Fibroblast of lung (primary cell): ENCODE results near the gene IL18RAP. TPM values are rescaled to one million over a fixed set of nuclear protein-coding genes. Genes with fewer than 3 reads are reported as not detected.

Source experiments
- DNase-seq, 2 donors: peaks; one replicate each; pipeline versions ENCODE4 v3.0.0 to v3.0.0-alpha.2; 2010; ENCODE audit warnings: low read depth in 2 of 2
- H2AFZ ChIP-seq: 2 replicates; pipeline ENCODE4 v1.5.1; 2012; ENCODE audit warnings: low read length, control low read depth, inconsistent platforms
- H3K27ac ChIP-seq: 2 replicates; pipeline ENCODE4 v1.5.1; 2011; ENCODE audit warnings: low read length, control low read depth; ENCODE audit not compliant: insufficient read depth
- H3K27me3 ChIP-seq: 2 replicates; pipeline ENCODE4 v1.5.1; 2011; ENCODE audit warnings: mild to moderate bottlenecking, low read length; ENCODE audit not compliant: control insufficient read depth, insufficient read depth
- H3K36me3 ChIP-seq: 2 replicates; pipeline ENCODE4 v1.5.1; 2011; ENCODE audit warnings: low read length; ENCODE audit not compliant: control insufficient read depth, insufficient read depth
- H3K4me1 ChIP-seq: 2 replicates; pipeline ENCODE4 v1.5.1; 2011; ENCODE audit warnings: low read length; ENCODE audit not compliant: control insufficient read depth, insufficient read depth; ENCODE audit errors: extremely low read depth
- H3K4me2 ChIP-seq: 2 replicates; pipeline ENCODE4 v1.5.1; 2011; ENCODE audit warnings: low read length, control low read depth; ENCODE audit not compliant: insufficient read depth; ENCODE audit errors: extremely low read depth
- H3K4me3 ChIP-seq, 4 experiments: fragments of 200-600 bp in 1 of 4; sonication (generic) in 1 of 4; replicated peaks in 1 of 4; 2 replicates each; pipeline ENCODE4 v1.5.1; 2011 to 2016; ENCODE audit warnings: low read length in 4 of 4, low read depth in 3 of 4, mild to moderate bottlenecking in 3 of 4, control low read depth in 2 of 4, inconsistent platforms in 1 of 4, mixed read lengths in 1 of 4; ENCODE audit not compliant: insufficient read depth in 1 of 4; ENCODE audit errors: control extremely low read depth in 1 of 4
- H3K79me2 ChIP-seq: 2 replicates; pipeline ENCODE4 v1.5.1; 2012; ENCODE audit warnings: mild to moderate bottlenecking, low read length, inconsistent platforms; ENCODE audit not compliant: control insufficient read depth, insufficient read depth
- H3K9ac ChIP-seq: 2 replicates; pipeline ENCODE4 v1.5.1; 2011; ENCODE audit warnings: mild to moderate bottlenecking, low read length, control low read depth; ENCODE audit not compliant: insufficient read depth
- H3K9me3 ChIP-seq: 2 replicates; pipeline ENCODE4 v1.5.1; 2012; ENCODE audit warnings: low read depth, low read length; ENCODE audit not compliant: control insufficient read depth, insufficient read depth
- H4K20me1 ChIP-seq: 2 replicates; pipeline ENCODE4 v1.5.1; 2011; ENCODE audit warnings: low read length; ENCODE audit not compliant: control insufficient read depth, insufficient read depth; ENCODE audit errors: extremely low read depth
- CTCF ChIP-seq, 2 donors: IDR thresholded peaks in 1 of 2; conservative IDR thresholded peaks in 1 of 2; 1 replicate in 1 of 2; 2 replicates in 1 of 2; pipeline ENCODE4 v1.5.1; 2011 to 2012; ENCODE audit warnings: low read length in 2 of 2, control low read depth in 1 of 2, inconsistent platforms in 1 of 2, low read depth in 1 of 2, mild to moderate bottlenecking in 1 of 2
- EZH2 ChIP-seq: IDR thresholded peaks from 2 replicates; pipeline ENCODE4 v1.5.1; 2012; ENCODE audit warnings: low read length, control low read depth, mild to moderate bottlenecking; ENCODE audit errors: missing control alignments
- polyA plus RNA-seq, 2 donors: library from polyadenylated mRNA; depleted of rRNA in 1 of 2; stranded (reverse) in 1 of 2; unstranded in 1 of 2; fragments of >200 nt; gene quantifications; 2 replicates each; pipeline ENCODE4 v1.2.1, GENCODE V29; 2011 to 2012; ENCODE audit warnings: missing spikeins in 1 of 2
- total RNA-seq: library from RNA; depleted of rRNA; stranded (reverse); fragments of >200 nt; gene quantifications from 2 replicates; pipeline ENCODE4 v1.2.1, GENCODE V29; 2014

IL18RAP gene
- total and polyA plus RNA-seq, 2 donors (not counting 1 experiment from before 2014, with no cell fraction given), result not detected

GRCh38 chr2:102460467-102460866 is 37.5 kb downstream of the IL18RAP start:
- Histone ChIP-seq H2AFZ (no peak overlapping the region), H3K9me3 (no peaks in the 10 kb centered on the region), H3K27ac (no peak overlapping the region), H3K4me3 (no peak overlapping the region), H3K27me3 (no peaks in the 10 kb centered on the region), H4K20me1 (no peaks in the 10 kb centered on the region), H3K4me1 (no peaks in the 10 kb centered on the region), H3K36me3 (no peaks in the 10 kb centered on the region), H3K79me2 (no peaks in the 10 kb centered on the region), H3K4me2 (no peak overlapping the region), H3K9ac (no peak overlapping the region)
- TF ChIP-seq CTCF (conservative IDR thresholded peaks at IDR 0.05 in 1 of 2, IDR thresholded peaks at IDR 0.05 in 1 of 2; ENCODE audit: low read depth in 1 of 2, low read length in 2 of 2) (no peak), EZH2 (no peak)
- DNase-seq, result no peak

GRCh38 chr2:102461188-102461587 is 38.2 kb downstream of the IL18RAP start:
- TF ChIP-seq CTCF (conservative IDR thresholded peaks at IDR 0.05 in 1 of 2, IDR thresholded peaks at IDR 0.05 in 1 of 2; ENCODE audit: low read depth in 1 of 2, low read length in 2 of 2) (no peak), EZH2 (no peak)

GRCh38 chr2:102463160-102463559 is 40.2 kb downstream of the IL18RAP start:
- no peak overlapping the region for H3K4me2 ChIP-seq
- no peaks in the 10 kb centered on the region for H3K36me3 ChIP-seq
- H3K4me3 ChIP-seq, result no peak overlapping the region
- H4K20me1 ChIP-seq, result no peaks in the 10 kb centered on the region
- no peaks in the 10 kb centered on the region for H3K27me3 ChIP-seq
- no peaks in the 10 kb centered on the region for H3K9me3 ChIP-seq
- H3K27ac ChIP-seq, result no peak overlapping the region
- no peak overlapping the region for H2AFZ ChIP-seq
- no peaks in the 10 kb centered on the region for H3K4me1 ChIP-seq
- TF ChIP-seq CTCF (conservative IDR thresholded peaks at IDR 0.05 in 1 of 2, IDR thresholded peaks at IDR 0.05 in 1 of 2; ENCODE audit: low read depth in 1 of 2, low read length in 2 of 2) (no peak), EZH2 (no peak)
- no peaks in the 10 kb centered on the region for H3K79me2 ChIP-seq
- DNase-seq, result no peak
- no peak overlapping the region for H3K9ac ChIP-seq

More at GRCh38 chr2:102461188-102461587, 38.2 kb downstream of the IL18RAP start:
- no peaks in the 10 kb centered on the region for H3K27me3 ChIP-seq
- no peaks in the 10 kb centered on the region for H3K4me1 ChIP-seq
- no peak overlapping the region for H2AFZ ChIP-seq
- H3K9me3 ChIP-seq, result no peaks in the 10 kb centered on the region
- no peaks in the 10 kb centered on the region for H4K20me1 ChIP-seq
- H3K36me3 ChIP-seq, result no peaks in the 10 kb centered on the region
- H3K4me3 ChIP-seq, result no peak overlapping the region
- H3K4me2 ChIP-seq, result no peak overlapping the region
- no peak overlapping the region for H3K27ac ChIP-seq
- no peaks in the 10 kb centered on the region for H3K79me2 ChIP-seq
- DNase-seq, result no peak
- no peak overlapping the region for H3K9ac ChIP-seq
